ENCODE measurements around the gene BRINP3. TPM values are rescaled to one million over a fixed set of nuclear protein-coding genes. Genes with fewer than 3 reads are reported as not detected.

The BRINP3 gene
- total RNA-seq, 1 donor from 2014 or later, result 2.2 TPM

- Mint-ChIP-seq H3K27ac (ENCODE audit: unreplicated experiment) (peak overlapping the region; percentile 31), H3K27me3 (ENCODE audit: unreplicated experiment) (peaks cover 3% of the 10 kb centered on the region), H3K9me3 (ENCODE audit: unreplicated experiment) (no peaks in the 10 kb centered on the region), H3K4me1 (ENCODE audit: unreplicated experiment) (peaks cover 17% of the 10 kb centered on the region), H3K4me3 (ENCODE audit: unreplicated experiment) (peak overlapping the region; percentile 89), H3K36me3 (ENCODE audit: low read depth, unreplicated experiment) (no peaks in the 10 kb centered on the region)
- TF ChIP-seq CTCF (IDR thresholded peaks at IDR 0.05; ENCODE audit: unreplicated experiment), result no peak
- DNase-seq (ENCODE audit: low spot score), result peak; percentile 26
Measured at GRCh38 chr1:190474650-190475211, 2.9 kb downstream of the BRINP3 start.

- no peak for TF ChIP-seq CTCF (IDR thresholded peaks at IDR 0.05; ENCODE audit: unreplicated experiment)
- no peak for DNase-seq (ENCODE audit: low spot score)
- peak overlapping the region; percentile 89 for H3K4me3 Mint-ChIP-seq (ENCODE audit: unreplicated experiment)
- H3K9me3 Mint-ChIP-seq (ENCODE audit: unreplicated experiment), result no peaks in the 10 kb centered on the region
- peaks cover 3% of the 10 kb centered on the region for H3K27me3 Mint-ChIP-seq (ENCODE audit: unreplicated experiment)
- peaks cover 17% of the 10 kb centered on the region for H3K4me1 Mint-ChIP-seq (ENCODE audit: unreplicated experiment)
- H3K36me3 Mint-ChIP-seq (ENCODE audit: low read depth, unreplicated experiment), result no peaks in the 10 kb centered on the region
- no peak overlapping the region for H3K27ac Mint-ChIP-seq (ENCODE audit: unreplicated experiment)
Measured at GRCh38 chr1:190474010-190474409, 3.7 kb downstream of the BRINP3 start.

- H3K27me3 Mint-ChIP-seq (ENCODE audit: unreplicated experiment), result peaks cover 2% of the 10 kb centered on the region
- peaks cover 12% of the 10 kb centered on the region for H3K4me1 Mint-ChIP-seq (ENCODE audit: unreplicated experiment)
- H3K27ac Mint-ChIP-seq (ENCODE audit: unreplicated experiment), result no peak overlapping the region
- H3K9me3 Mint-ChIP-seq (ENCODE audit: unreplicated experiment), result no peaks in the 10 kb centered on the region
- TF ChIP-seq CTCF (IDR thresholded peaks at IDR 0.05; ENCODE audit: unreplicated experiment), result no peak
- no peak overlapping the region for H3K4me3 Mint-ChIP-seq (ENCODE audit: unreplicated experiment)
- no peaks in the 10 kb centered on the region for H3K36me3 Mint-ChIP-seq (ENCODE audit: low read depth, unreplicated experiment)
- no peak for DNase-seq (ENCODE audit: low spot score)
Measured at GRCh38 chr1:190472494-190472893, 5.2 kb downstream of the BRINP3 start.

GRCh38 chr1:190472042-190472441, 5.6 kb downstream of the BRINP3 start:
- Mint-ChIP-seq H3K27ac (ENCODE audit: unreplicated experiment) (no peak overlapping the region), H3K36me3 (ENCODE audit: low read depth, unreplicated experiment) (no peaks in the 10 kb centered on the region), H3K9me3 (ENCODE audit: unreplicated experiment) (no peaks in the 10 kb centered on the region), H3K4me1 (ENCODE audit: unreplicated experiment) (peaks cover 9% of the 10 kb centered on the region), H3K4me3 (ENCODE audit: unreplicated experiment) (no peak overlapping the region), H3K27me3 (ENCODE audit: unreplicated experiment) (peaks cover 2% of the 10 kb centered on the region)
- DNase-seq (ENCODE audit: low spot score), result no peak
- no peak for TF ChIP-seq CTCF (IDR thresholded peaks at IDR 0.05; ENCODE audit: unreplicated experiment)

GRCh38 chr1:190464690-190465089, 13.0 kb downstream of the BRINP3 start:
- Mint-ChIP-seq H3K27me3 (ENCODE audit: unreplicated experiment) (no peaks in the 10 kb centered on the region), H3K27ac (ENCODE audit: unreplicated experiment) (no peak overlapping the region), H3K4me1 (ENCODE audit: unreplicated experiment) (peaks cover 3% of the 10 kb centered on the region), H3K4me3 (ENCODE audit: unreplicated experiment) (no peak overlapping the region), H3K9me3 (ENCODE audit: unreplicated experiment) (no peaks in the 10 kb centered on the region), H3K36me3 (ENCODE audit: low read depth, unreplicated experiment) (no peaks in the 10 kb centered on the region)
- DNase-seq (ENCODE audit: low spot score), result no peak
- no peak for TF ChIP-seq CTCF (IDR thresholded peaks at IDR 0.05; ENCODE audit: unreplicated experiment)
